CD4-positive, alpha-beta memory T cell (primary cell): Measurements from ENCODE around the gene FAM120AOS. TPM values are rescaled to one million over a fixed set of nuclear protein-coding genes. Genes with fewer than 3 reads are reported as not detected.

Source experiments
- CTCF ChIA-PET: fragments of 350-600 bp; sonication (Branson Sonifier 250); formaldehyde crosslinking; loops from one replicate; lab custom pipeline; 2021; ENCODE audit warnings: inconsistent platforms; ENCODE audit not compliant: partially characterized antibody; lab: Charles Lee
- POLR2A ChIA-PET: fragments of 350-600 bp; sonication (Branson Sonifier 250); formaldehyde crosslinking; loops from one replicate; lab custom pipeline; 2021; ENCODE audit not compliant: partially characterized antibody; lab: Charles Lee
- DNase-seq, 5 donors: peaks; one replicate each; pipeline versions ENCODE4 v3.0.0 to v3.0.0-alpha.2; 2020 to 2022; ENCODE audit warnings: mixed read lengths in 1 of 5
- H3K27ac ChIP-seq: one replicate; pipeline ENCODE4 v1.7.0; 2013; ENCODE audit warnings: low read depth, low read length
- H3K27me3 ChIP-seq: 2 replicates; pipeline ENCODE4 v1.7.0; 2013; ENCODE audit warnings: mild to moderate bottlenecking, low read length, moderate library complexity; ENCODE audit not compliant: insufficient read depth
- H3K36me3 ChIP-seq: 2 replicates; pipeline ENCODE4 v1.7.0; 2013; ENCODE audit warnings: mild to moderate bottlenecking, low read length, moderate library complexity; ENCODE audit not compliant: insufficient read depth
- H3K4me1 ChIP-seq: 2 replicates; pipeline ENCODE4 v1.7.0; 2013; ENCODE audit warnings: mild to moderate bottlenecking, low read length, moderate library complexity; ENCODE audit not compliant: insufficient read depth
- H3K4me3 ChIP-seq, 2 donors: one replicate each; pipeline ENCODE4 v1.7.0; 2013; ENCODE audit warnings: low read length in 2 of 2, mild to moderate bottlenecking in 1 of 2
- H3K9me3 ChIP-seq, 2 donors: one replicate each; pipeline ENCODE4 v1.7.0; 2013; ENCODE audit warnings: low read length in 2 of 2, control low read depth in 1 of 2; ENCODE audit not compliant: control insufficient read depth in 1 of 2
- H3K27ac Mint-ChIP-seq, 7 donors: one replicate each; pipeline ENCODE4 v1.8.0; 2020 to 2021; ENCODE audit warnings: mixed read lengths in 7 of 7, mild to moderate bottlenecking in 6 of 7, inconsistent platforms in 3 of 7, moderate library complexity in 3 of 7
- H3K27me3 Mint-ChIP-seq, 2 donors: one replicate each; pipeline ENCODE4 v1.8.0; 2020 to 2021; ENCODE audit warnings: mixed read lengths in 2 of 2
- H3K36me3 Mint-ChIP-seq, 2 donors: one replicate each; pipeline ENCODE4 v1.8.0; 2020 to 2021; ENCODE audit warnings: mixed read lengths in 2 of 2, inconsistent platforms in 1 of 2, mild to moderate bottlenecking in 1 of 2
- H3K4me1 Mint-ChIP-seq, 4 donors: one replicate each; pipeline ENCODE4 v1.8.0; 2020 to 2021; ENCODE audit warnings: mixed read lengths in 4 of 4, mild to moderate bottlenecking in 1 of 4
- H3K4me3 Mint-ChIP-seq, 8 donors: one replicate each; pipeline ENCODE4 v1.8.0; 2020 to 2021; ENCODE audit warnings: mixed read lengths in 8 of 8, mild to moderate bottlenecking in 7 of 8, moderate library complexity in 6 of 8, inconsistent platforms in 3 of 8
- H3K9me3 Mint-ChIP-seq, 8 donors: one replicate each; pipeline ENCODE4 v1.8.0; 2020 to 2021; ENCODE audit warnings: mixed read lengths in 8 of 8, mild to moderate bottlenecking in 5 of 8, inconsistent platforms in 3 of 8, moderate library complexity in 1 of 8
- intact Hi-C: fragments of 100-400 bp; cut with micrococcal nuclease; formaldehyde crosslinking; loops from one replicate; pipeline ENCODE4 v1.15.1; 2023
- polyA plus RNA-seq, 2 donors: library from polyadenylated mRNA; unstranded; fragments of 300-500 nt; fragmentation: Illumina TruSeq; gene quantifications; one replicate each; pipeline ENCODE4 v1.2.3, GENCODE V29; 2021
- total RNA-seq, 2 experiments: library from RNA; stranded (reverse); gene quantifications; one replicate each; pipeline ENCODE4 v1.2.3, GENCODE V29; 2021

Gene FAM120AOS
- total and polyA plus RNA-seq, 4 experiments from 2014 or later, result 49.7 to 64.6 (median 54.1) TPM

DNA sequence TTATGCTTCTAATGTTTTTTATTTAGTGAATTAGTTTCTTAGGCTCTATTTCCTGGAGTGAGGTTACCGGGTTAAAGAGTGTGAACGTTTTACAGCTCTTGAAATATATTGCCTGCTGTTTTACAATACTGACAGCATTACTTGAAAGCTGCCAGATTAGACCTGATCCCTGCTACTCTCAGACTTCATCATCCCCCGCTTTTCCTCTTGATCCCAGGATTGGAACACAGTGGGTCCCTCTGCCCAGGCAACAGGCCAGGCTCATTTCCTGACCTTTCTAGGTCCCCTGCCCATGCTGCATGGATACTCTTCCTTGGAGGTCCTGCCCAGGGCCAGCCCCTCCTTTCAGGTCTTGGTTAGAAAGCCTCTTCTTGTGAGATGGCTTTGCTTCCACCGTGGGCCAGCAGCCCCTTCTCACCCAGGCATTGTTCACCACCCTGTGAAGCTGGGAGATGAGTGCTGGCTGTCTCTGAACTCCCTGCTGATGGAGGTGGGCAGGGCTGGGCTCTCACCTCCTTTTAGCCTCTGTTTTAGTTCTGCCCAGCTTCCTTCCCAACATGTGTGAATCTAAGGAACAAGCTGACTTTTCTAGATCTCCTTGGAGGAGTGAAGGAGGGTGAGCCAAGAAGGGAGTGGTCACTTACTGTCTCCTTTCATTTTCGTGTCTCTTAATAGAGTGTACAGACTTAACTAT is 15.5 kb upstream of the FAM120AOS start:
- H3K36me3 ChIP-seq, result no peaks in the 10 kb centered on the region

DNA sequence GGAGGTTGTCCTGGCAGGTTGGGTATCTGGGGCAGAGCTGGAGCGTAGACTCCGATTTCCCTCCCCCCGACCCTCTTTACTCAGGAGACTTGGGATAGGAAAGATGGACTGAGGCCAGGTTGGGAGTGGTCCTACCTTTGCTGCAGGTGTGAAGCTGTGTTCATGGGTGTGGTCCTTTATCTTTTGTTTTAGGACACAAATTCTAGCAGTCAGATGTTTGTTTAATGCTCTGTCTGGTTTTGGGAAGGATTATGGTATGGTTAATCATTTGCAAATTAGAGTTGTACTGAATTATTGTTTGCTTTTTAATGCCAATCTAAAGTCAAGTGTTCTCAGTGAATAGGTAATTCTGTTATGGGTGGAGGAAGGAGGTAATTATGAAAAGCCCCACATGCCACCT is 14.1 kb upstream of the FAM120AOS start:
- Mint-ChIP-seq H3K27ac (peak overlapping the region in 4 of 7 donors; percentile 22 to 61 (median 40)), H3K36me3 (peaks cover 14 to 21% of the 10 kb centered on the region in 2 donors), H3K27me3 (no peaks in the 10 kb centered on the region), H3K4me3 (peak overlapping the region in 7 of 8 donors; percentile 41 to 76 (median 67)), H3K4me1 (peaks cover 69 to 93% (median 79%) of the 10 kb centered on the region in 4 donors), H3K9me3 (no peaks in the 10 kb centered on the region)
- H3K27me3 ChIP-seq, result no peaks in the 10 kb centered on the region
- no peak overlapping the region for H3K4me3 ChIP-seq
- H3K9me3 ChIP-seq, result no peaks in the 10 kb centered on the region
- DNase-seq, result no peak
- ChIA-PET CTCF (no interaction called here), POLR2A (interaction anchor here (1.1 kb wide), 1 partner anchor 14 kb away, joined by 3 read pairs; the partner anchor contains the start of gene FAM120AOS)
- H3K27ac ChIP-seq, result no peak overlapping the region
- H3K4me1 ChIP-seq, result peaks cover 76% of the 10 kb centered on the region
- no peaks in the 10 kb centered on the region for H3K36me3 ChIP-seq
- intact Hi-C loops, result no loop called here

More for the DNA sequence above, 15.5 kb upstream of the FAM120AOS start:
- intact Hi-C loops, result no loop called here
- no peak overlapping the region for H3K4me3 ChIP-seq
- CTCF ChIA-PET, result interaction anchor here (0.6 kb wide), 1 partner anchor 10 kb away, joined by 3 read pairs; no protein-coding TSS in a partner anchor
- peaks cover 14 to 24% of the 10 kb centered on the region in 2 donors for H3K36me3 Mint-ChIP-seq
- no peaks in the 10 kb centered on the region for H3K9me3 Mint-ChIP-seq
- POLR2A ChIA-PET, result no interaction called here
- no peaks in the 10 kb centered on the region for H3K9me3 ChIP-seq
- H3K27ac Mint-ChIP-seq, result peak overlapping the region in 6 of 7 donors; percentile 16 to 82 (median 56)
- H3K27me3 Mint-ChIP-seq, result no peaks in the 10 kb centered on the region
- no peak for DNase-seq
- H3K27ac ChIP-seq, result no peak overlapping the region
- peak overlapping the region in 5 of 8 donors; percentile 2 to 73 (median 39) for H3K4me3 Mint-ChIP-seq
- H3K4me1 ChIP-seq, result peaks cover 68% of the 10 kb centered on the region
- H3K27me3 ChIP-seq, result no peaks in the 10 kb centered on the region
- H3K4me1 Mint-ChIP-seq, result peaks cover 59 to 80% (median 67%) of the 10 kb centered on the region in 4 donors

DNA sequence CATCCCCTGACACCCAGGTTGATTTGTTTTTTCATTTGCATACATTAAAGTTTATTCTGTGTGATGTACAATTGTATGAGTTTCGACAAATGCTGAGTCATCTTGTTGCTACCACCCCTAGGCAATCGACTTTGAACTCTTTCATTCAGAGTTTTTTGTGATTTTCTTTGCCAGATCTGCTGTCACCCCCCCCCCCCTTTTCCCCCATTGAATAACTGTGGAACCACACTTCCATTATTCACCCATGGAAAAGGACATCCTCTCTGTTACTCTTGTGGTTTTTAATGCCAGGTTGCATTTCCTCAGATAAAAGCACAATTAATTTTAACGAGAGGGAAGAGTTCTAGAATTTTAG is 13.7 kb upstream of the FAM120AOS start:
- Mint-ChIP-seq H3K4me1 (peaks cover 70 to 92% (median 78%) of the 10 kb centered on the region in 4 donors), H3K4me3 (peak overlapping the region in 6 of 8 donors; percentile 52 to 76 (median 70)), H3K27me3 (no peaks in the 10 kb centered on the region), H3K27ac (peak overlapping the region in 5 of 7 donors; percentile 1 to 60 (median 38)), H3K9me3 (no peaks in the 10 kb centered on the region), H3K36me3 (peaks cover 9 to 17% of the 10 kb centered on the region in 2 donors)
- ChIA-PET POLR2A (interaction anchor here (1.1 kb wide), 1 partner anchor 14 kb away, joined by 3 read pairs; the partner anchor contains the start of gene FAM120AOS), CTCF (no interaction called here)
- no peak for DNase-seq
- H3K27ac ChIP-seq, result no peak overlapping the region
- H3K9me3 ChIP-seq, result no peaks in the 10 kb centered on the region
- H3K4me3 ChIP-seq, result no peak overlapping the region
- no peaks in the 10 kb centered on the region for H3K36me3 ChIP-seq
- no peaks in the 10 kb centered on the region for H3K27me3 ChIP-seq
- peaks cover 76% of the 10 kb centered on the region for H3K4me1 ChIP-seq
- intact Hi-C loops, result no loop called here

DNA sequence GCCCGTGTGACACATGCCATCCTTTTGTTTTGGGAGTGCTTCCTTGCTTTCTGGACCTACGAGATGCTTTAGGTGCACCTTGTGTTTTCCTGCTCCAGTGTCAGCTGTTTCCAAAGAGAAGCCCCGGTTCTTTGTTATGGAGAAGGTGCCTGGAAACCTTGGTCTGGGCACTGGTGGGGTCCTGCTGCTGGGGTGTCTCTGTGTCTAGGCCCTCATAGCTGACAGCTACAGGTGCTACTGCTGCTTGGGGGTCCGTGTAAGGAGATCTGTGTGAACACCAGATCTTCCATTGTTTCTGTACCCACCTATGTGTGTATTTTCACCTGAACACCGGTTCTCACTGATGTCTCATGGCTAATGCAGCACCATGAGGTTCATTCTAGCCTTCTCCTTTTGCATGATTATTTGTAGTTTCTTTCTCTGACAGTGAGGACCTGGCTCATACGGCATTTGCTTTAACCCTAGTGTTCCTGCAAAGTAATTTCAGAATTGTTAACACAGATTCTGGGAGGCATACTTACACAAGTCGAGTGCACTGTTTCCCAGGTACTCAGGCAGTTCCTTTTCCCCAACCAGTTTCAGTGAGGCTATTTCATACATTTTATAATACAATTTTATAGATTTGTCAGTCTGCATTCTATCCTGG is 13.2 kb upstream of the FAM120AOS start:
- Histone ChIP-seq H3K36me3 (no peaks in the 10 kb centered on the region), H3K27ac (no peak overlapping the region), H3K27me3 (no peaks in the 10 kb centered on the region), H3K4me3 (no peak overlapping the region), H3K4me1 (peaks cover 76% of the 10 kb centered on the region), H3K9me3 (no peaks in the 10 kb centered on the region)
- DNase-seq, result no peak
- Mint-ChIP-seq H3K4me1 (peaks cover 72 to 96% (median 79%) of the 10 kb centered on the region in 4 donors), H3K36me3 (peaks cover 9 to 16% of the 10 kb centered on the region in 2 donors), H3K9me3 (no peaks in the 10 kb centered on the region), H3K4me3 (peak overlapping the region in 7 of 8 donors; percentile 27 to 74 (median 54)), H3K27ac (peak overlapping the region in 6 of 7 donors; percentile 38 to 84 (median 72)), H3K27me3 (no peaks in the 10 kb centered on the region)
- ChIA-PET CTCF (no interaction called here), POLR2A (interaction anchor here (0.7 to 1.2 kb wide), 4 partner anchors 10 to 15 kb away, joined by 3 to 6 read pairs (median 4); partner anchors contain the start of gene FAM120AOS)
- intact Hi-C loops, result no loop called here

DNA sequence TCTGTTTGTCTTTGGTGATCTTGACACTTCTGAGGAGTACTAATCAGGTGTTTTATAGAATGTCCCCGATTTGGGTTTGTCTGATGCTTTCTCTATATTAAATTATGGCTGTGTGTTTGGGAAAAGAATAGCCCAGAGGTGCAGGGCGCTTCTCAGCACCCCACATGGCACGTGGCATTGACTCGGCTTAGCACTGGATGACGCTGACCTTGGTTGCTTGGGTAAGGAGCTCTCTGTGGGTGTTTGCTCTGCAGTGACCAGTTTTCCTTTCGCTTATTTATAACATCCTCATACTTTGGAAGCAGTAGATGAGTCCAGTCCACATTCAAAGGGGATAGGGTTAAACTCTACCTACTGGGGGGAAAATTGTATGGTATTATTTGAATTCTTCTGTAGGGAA is 12.5 kb upstream of the FAM120AOS start:
- CTCF ChIA-PET, result interaction anchor here (4.0 kb wide), 1 partner anchor 12 kb away, joined by 19 read pairs; the partner anchor contains the start of gene FAM120AOS
- Mint-ChIP-seq H3K27me3 (no peaks in the 10 kb centered on the region), H3K4me3 (peak overlapping the region in 5 of 8 donors; percentile 26 to 73 (median 45)), H3K36me3 (peaks cover 6 to 12% of the 10 kb centered on the region in 2 donors), H3K4me1 (peaks cover 71 to 94% (median 77%) of the 10 kb centered on the region in 4 donors), H3K27ac (peak overlapping the region in 4 of 7 donors; percentile 10 to 49 (median 37)), H3K9me3 (no peaks in the 10 kb centered on the region)
- intact Hi-C loops, result loop anchor here (2.0 kb wide), 1 partner anchor 15 kb away; the partner anchor contains the start of gene FAM120A
- Histone ChIP-seq H3K36me3 (no peaks in the 10 kb centered on the region), H3K27ac (no peak overlapping the region), H3K4me3 (no peak overlapping the region), H3K9me3 (no peaks in the 10 kb centered on the region), H3K4me1 (peaks cover 82% of the 10 kb centered on the region), H3K27me3 (no peaks in the 10 kb centered on the region)
- POLR2A ChIA-PET, result interaction anchor here (0.7 to 3.4 kb wide), 5 partner anchors 9 to 15 kb away, joined by 3 to 34 read pairs (median 6); partner anchors contain the start of gene FAM120AOS
- DNase-seq, result no peak

DNA sequence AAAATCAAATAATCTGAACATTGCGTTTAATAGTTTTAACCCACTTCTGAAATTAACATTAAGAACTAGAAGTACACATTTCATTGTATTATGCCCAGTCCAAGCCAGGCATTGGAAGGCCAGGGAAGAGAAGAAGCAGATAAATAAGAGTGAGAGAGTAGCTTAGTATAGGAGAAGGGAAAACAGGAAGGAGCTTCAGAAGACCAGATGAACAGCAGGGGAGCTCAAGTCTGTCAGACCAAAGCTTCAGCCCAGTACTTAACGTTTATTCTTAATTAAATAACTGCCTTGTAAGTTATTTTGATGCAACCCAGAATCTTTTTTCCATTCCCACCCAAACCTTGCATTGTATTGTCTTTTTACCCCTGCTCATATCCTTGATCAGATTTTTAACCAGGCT is 11.5 kb upstream of the FAM120AOS start:
- H3K4me3 Mint-ChIP-seq, result peak overlapping the region in 7 of 8 donors; percentile 14 to 72 (median 47)
- H3K9me3 Mint-ChIP-seq, result no peaks in the 10 kb centered on the region
- Histone ChIP-seq H3K27me3 (no peaks in the 10 kb centered on the region), H3K36me3 (no peaks in the 10 kb centered on the region), H3K4me3 (no peak overlapping the region), H3K4me1 (peaks cover 83% of the 10 kb centered on the region), H3K27ac (no peak overlapping the region), H3K9me3 (no peaks in the 10 kb centered on the region)
- peak overlapping the region in 6 of 7 donors; percentile 10 to 85 (median 62) for H3K27ac Mint-ChIP-seq
- peaks cover 68 to 94% (median 75%) of the 10 kb centered on the region in 4 donors for H3K4me1 Mint-ChIP-seq
- no peak for DNase-seq
- intact Hi-C loops, result loop anchor here (2.0 kb wide), 1 partner anchor 14 kb away; the partner anchor contains the start of gene FAM120A
- peaks cover 0 to 7% of the 10 kb centered on the region in 2 donors for H3K36me3 Mint-ChIP-seq
- ChIA-PET POLR2A (interaction anchor here (0.9 to 3.4 kb wide), 4 partner anchors 9 to 22 kb away, joined by 3 to 34 read pairs (median 6); partner anchors contain the start of gene FAM120AOS), CTCF (interaction anchor here (1.0 to 4.0 kb wide), 2 partner anchors 11 to 13 kb away, joined by 5 to 19 read pairs; partner anchors contain the start of gene FAM120AOS)
- H3K27me3 Mint-ChIP-seq, result no peaks in the 10 kb centered on the region
